ENCODE data around the gene ICAM4. TPM values are rescaled to one million over a fixed set of nuclear protein-coding genes. Genes with fewer than 3 reads are reported as not detected.
A peak's percentile ranks its signal among the peaks of the same experiment; 100 is the strongest.

Gene ICAM4
- total and polyA plus RNA-seq, 4 donors: 0.93 to 2.8 TPM; not detected in 2

DNA sequence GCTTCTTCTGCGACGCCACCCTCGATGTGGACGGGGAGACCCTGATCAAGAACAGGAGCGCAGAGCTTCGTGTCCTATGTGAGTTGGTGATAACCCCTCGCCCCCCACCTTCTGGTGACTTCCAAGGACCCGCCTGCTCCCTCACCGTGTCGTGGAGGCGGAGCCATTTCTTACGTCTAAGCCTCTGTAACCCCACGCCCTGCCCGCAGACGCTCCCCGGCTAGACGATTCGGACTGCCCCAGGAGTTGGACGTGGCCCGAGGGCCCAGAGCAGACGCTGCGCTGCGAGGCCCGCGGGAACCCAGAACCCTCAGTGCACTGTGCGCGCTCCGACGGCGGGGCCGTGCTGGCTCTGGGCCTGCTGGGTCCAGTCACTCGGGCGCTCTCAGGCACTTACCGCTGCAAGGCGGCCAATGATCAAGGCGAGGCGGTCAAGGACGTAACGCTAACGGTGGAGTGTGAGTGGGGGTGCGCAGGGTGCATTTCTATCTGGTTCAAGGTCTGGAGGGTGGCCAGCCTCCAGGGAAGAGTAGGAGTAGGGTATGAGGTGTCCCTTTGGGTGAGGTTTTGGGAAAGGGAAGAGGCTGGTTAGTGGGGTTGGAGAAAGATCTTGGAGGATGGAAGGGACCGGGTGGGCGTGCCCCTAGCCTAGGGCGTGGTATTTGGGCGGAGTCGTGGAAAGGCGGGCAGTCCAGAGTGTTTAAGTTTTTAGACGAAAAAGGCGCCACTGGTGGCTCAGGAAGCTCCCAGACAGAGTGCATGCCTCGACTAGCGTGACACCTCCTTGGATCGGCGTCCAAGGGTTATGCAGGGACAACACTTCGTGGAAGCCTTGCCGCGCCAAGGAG is 6.3 kb downstream of the ICAM4 start:
- WGBS, 2 donors: 19 to 28% methylated on average over 56 of the region's 56 CpGs
- no peaks in the 10 kb centered on the region for H3K9me3 ChIP-seq (ENCODE audit: control insufficient read depth, low read length)
- ATAC-seq (ENCODE audit: low FRiP score) (no peak), DNase-seq (no peak)
- no peaks in the 10 kb centered on the region for H3K4me1 ChIP-seq (ENCODE audit: control insufficient read depth in 1 of 2, insufficient read depth in 2 of 2, low read length in 2 of 2)
- no peaks in the 10 kb centered on the region for H3K36me3 ChIP-seq (ENCODE audit: control insufficient read depth in 1 of 2, insufficient read depth in 2 of 2, low read length in 1 of 2)
- intact Hi-C loops (cut with DNase I): no loop called here
- H3K27ac ChIP-seq (ENCODE audit: low read depth in 1 of 2, low read length in 2 of 2): no peak overlapping the region
- no peaks in the 10 kb centered on the region for H3K27me3 ChIP-seq (ENCODE audit: control insufficient read depth in 1 of 2, insufficient read depth in 2 of 2, low read length in 1 of 2)
- no peak overlapping the region for H3K4me3 ChIP-seq (ENCODE audit: low read length in 2 of 2)

DNA sequence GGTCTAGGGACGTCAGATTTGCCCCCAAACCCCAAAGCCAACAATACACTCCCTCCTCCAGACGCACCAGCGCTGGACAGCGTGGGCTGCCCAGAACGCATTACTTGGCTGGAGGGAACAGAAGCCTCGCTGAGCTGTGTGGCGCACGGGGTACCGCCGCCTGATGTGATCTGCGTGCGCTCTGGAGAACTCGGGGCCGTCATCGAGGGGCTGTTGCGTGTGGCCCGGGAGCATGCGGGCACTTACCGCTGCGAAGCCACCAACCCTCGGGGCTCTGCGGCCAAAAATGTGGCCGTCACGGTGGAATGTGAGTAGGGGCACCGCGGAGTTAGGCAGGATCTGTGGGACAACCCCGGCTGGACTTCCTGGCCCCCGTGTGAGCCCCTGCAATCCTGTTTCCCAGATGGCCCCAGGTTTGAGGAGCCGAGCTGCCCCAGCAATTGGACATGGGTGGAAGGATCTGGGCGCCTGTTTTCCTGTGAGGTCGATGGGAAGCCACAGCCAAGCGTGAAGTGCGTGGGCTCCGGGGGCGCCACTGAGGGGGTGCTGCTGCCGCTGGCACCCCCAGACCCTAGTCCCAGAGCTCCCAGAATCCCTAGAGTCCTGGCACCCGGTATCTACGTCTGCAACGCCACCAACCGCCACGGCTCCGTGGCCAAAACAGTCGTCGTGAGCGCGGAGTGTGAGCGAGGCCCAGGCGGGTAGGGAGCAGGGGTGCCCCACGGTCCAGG is 7.0 kb downstream of the ICAM4 start:
- Histone ChIP-seq H3K4me1 (ENCODE audit: control insufficient read depth in 1 of 2, insufficient read depth in 2 of 2, low read length in 2 of 2) (no peaks in the 10 kb centered on the region), H3K9me3 (ENCODE audit: control insufficient read depth, low read length) (no peaks in the 10 kb centered on the region), H3K27ac (ENCODE audit: low read depth in 1 of 2, low read length in 2 of 2) (no peak overlapping the region), H3K27me3 (ENCODE audit: control insufficient read depth in 1 of 2, insufficient read depth in 2 of 2, low read length in 1 of 2) (no peaks in the 10 kb centered on the region), H3K4me3 (ENCODE audit: low read length in 2 of 2) (no peak overlapping the region), H3K36me3 (ENCODE audit: control insufficient read depth in 1 of 2, insufficient read depth in 2 of 2, low read length in 1 of 2) (no peaks in the 10 kb centered on the region)
- no peak for DNase-seq
- intact Hi-C loops (cut with DNase I): no loop called here
- 21 to 37% methylated on average over 49 of the region's 49 CpGs for WGBS, 2 donors
- ATAC-seq (ENCODE audit: low FRiP score): no peak

DNA sequence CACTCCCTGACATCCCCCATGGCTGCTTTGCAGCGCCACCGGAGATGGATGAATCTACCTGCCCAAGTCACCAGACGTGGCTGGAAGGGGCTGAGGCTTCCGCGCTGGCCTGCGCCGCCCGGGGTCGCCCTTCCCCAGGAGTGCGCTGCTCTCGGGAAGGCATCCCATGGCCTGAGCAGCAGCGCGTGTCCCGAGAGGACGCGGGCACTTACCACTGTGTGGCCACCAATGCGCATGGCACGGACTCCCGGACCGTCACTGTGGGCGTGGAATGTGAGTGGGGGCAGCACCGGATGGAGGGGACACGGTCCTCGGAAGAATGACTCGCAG is 7.6 kb downstream of the ICAM4 start:
- intact Hi-C loops (cut with DNase I): no loop called here
- no peaks in the 10 kb centered on the region for H3K36me3 ChIP-seq (ENCODE audit: control insufficient read depth in 1 of 2, insufficient read depth in 2 of 2, low read length in 1 of 2)
- H3K27ac ChIP-seq (ENCODE audit: low read depth in 1 of 2, low read length in 2 of 2): no peak overlapping the region
- no peak overlapping the region for H3K4me3 ChIP-seq (ENCODE audit: low read length in 2 of 2)
- no peaks in the 10 kb centered on the region for H3K9me3 ChIP-seq (ENCODE audit: control insufficient read depth, low read length)
- H3K27me3 ChIP-seq (ENCODE audit: control insufficient read depth in 1 of 2, insufficient read depth in 2 of 2, low read length in 1 of 2): no peaks in the 10 kb centered on the region
- 21 to 28% methylated on average over 25 of the region's 25 CpGs for WGBS, 2 donors
- no peak for ATAC-seq (ENCODE audit: low FRiP score)
- no peaks in the 10 kb centered on the region for H3K4me1 ChIP-seq (ENCODE audit: control insufficient read depth in 1 of 2, insufficient read depth in 2 of 2, low read length in 2 of 2)
- DNase-seq: no peak

GRCh38 chr19:10295305-10295846 is 8.6 kb downstream of the ICAM4 start:
- intact Hi-C loops (cut with DNase I): no loop called here
- H3K36me3 ChIP-seq (ENCODE audit: control insufficient read depth in 1 of 2, insufficient read depth in 2 of 2, low read length in 1 of 2): no peaks in the 10 kb centered on the region
- H3K9me3 ChIP-seq (ENCODE audit: control insufficient read depth, low read length): no peaks in the 10 kb centered on the region
- H3K4me3 ChIP-seq (ENCODE audit: low read length in 2 of 2): no peak overlapping the region
- H3K4me1 ChIP-seq (ENCODE audit: control insufficient read depth in 1 of 2, insufficient read depth in 2 of 2, low read length in 2 of 2): no peaks in the 10 kb centered on the region
- H3K27me3 ChIP-seq (ENCODE audit: control insufficient read depth in 1 of 2, insufficient read depth in 2 of 2, low read length in 1 of 2): no peaks in the 10 kb centered on the region
- ATAC-seq (ENCODE audit: low FRiP score) (peak; percentile 12), DNase-seq (peak in 1 of 2 donors; percentile 65)
- 2 to 3% methylated on average over 45 to 48 of the region's 48 CpGs for WGBS, 2 donors
- H3K27ac ChIP-seq (ENCODE audit: low read depth in 1 of 2, low read length in 2 of 2): no peak overlapping the region

- intact Hi-C loops (cut with DNase I): no loop called here
- Histone ChIP-seq H3K27me3 (ENCODE audit: control insufficient read depth in 1 of 2, insufficient read depth in 2 of 2, low read length in 1 of 2) (no peaks in the 10 kb centered on the region), H3K9me3 (ENCODE audit: control insufficient read depth, low read length) (no peaks in the 10 kb centered on the region), H3K4me3 (ENCODE audit: low read length in 2 of 2) (no peak overlapping the region), H3K36me3 (ENCODE audit: control insufficient read depth in 1 of 2, insufficient read depth in 2 of 2, low read length in 1 of 2) (no peaks in the 10 kb centered on the region), H3K27ac (ENCODE audit: low read depth in 1 of 2, low read length in 2 of 2) (no peak overlapping the region), H3K4me1 (ENCODE audit: control insufficient read depth in 1 of 2, insufficient read depth in 2 of 2, low read length in 2 of 2) (no peaks in the 10 kb centered on the region)
- DNase-seq (no peak), ATAC-seq (ENCODE audit: low FRiP score) (no peak)
- WGBS, 2 donors: 4 to 5% methylated on average over 57 to 58 of the region's 58 CpGs
These were observed 9.3 kb downstream of the ICAM4 start for GRCh38 chr19:10295847-10296591.

DNA sequence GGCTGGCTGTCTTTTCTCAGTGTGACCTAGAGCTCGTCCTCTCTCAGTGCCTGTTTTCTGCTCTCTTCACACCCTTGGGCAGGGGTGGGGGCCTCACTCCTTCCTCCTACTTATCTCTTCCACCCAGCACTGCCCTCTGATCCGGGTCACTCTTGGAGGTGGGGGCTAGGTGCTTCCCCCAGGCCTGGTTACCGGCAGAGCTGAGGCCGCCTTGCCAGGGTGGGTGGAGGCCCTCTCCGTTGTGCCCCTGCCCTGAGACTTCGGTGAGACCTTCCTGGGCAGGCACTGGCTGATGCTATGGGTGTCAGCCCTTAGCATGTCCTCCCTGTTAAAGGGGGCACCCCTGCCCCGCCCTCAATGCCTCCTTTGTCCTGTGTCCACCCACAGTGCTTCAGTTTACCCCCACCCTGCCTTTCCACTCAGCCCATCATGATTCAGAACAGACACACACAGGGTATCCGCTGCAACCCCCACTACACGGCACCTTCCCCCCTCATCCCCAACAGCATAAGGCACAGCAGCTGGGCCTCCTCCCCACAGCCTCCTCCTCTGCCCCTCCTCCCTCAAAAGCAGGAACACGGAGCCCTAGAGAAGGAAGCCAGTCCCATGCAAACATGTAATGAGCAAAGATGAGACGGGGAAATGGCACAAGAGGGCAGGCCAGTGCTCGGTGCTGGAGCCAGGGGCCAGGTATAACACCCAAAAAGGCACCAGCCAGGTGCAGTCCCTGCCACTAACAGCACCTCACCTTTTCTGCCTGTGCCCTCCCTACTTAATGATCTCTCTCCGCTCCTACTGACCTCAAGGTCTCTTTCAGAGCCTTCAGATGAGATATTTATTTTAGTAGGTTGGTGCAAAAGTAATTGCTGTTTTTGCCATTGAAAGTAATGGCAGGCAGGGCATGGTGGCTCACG is 13.0 kb downstream of the ICAM4 start:
- ATAC-seq (ENCODE audit: low FRiP score) (peak; percentile 34), DNase-seq (peak in 1 of 2 donors; percentile 46)
- H3K27me3 ChIP-seq (ENCODE audit: control insufficient read depth in 1 of 2, insufficient read depth in 2 of 2, low read length in 1 of 2): no peaks in the 10 kb centered on the region
- no peak overlapping the region for H3K27ac ChIP-seq (ENCODE audit: low read depth in 1 of 2, low read length in 2 of 2)
- no peaks in the 10 kb centered on the region for H3K9me3 ChIP-seq (ENCODE audit: control insufficient read depth, low read length)
- no peaks in the 10 kb centered on the region for H3K4me1 ChIP-seq (ENCODE audit: control insufficient read depth in 1 of 2, insufficient read depth in 2 of 2, low read length in 2 of 2)
- WGBS, 2 donors: 58 to 59% methylated on average over 14 of the region's 14 CpGs
- intact Hi-C loops (cut with DNase I): no loop called here
- no peaks in the 10 kb centered on the region for H3K36me3 ChIP-seq (ENCODE audit: control insufficient read depth in 1 of 2, insufficient read depth in 2 of 2, low read length in 1 of 2)
- H3K4me3 ChIP-seq (ENCODE audit: low read length in 2 of 2): no peak overlapping the region

DNA sequence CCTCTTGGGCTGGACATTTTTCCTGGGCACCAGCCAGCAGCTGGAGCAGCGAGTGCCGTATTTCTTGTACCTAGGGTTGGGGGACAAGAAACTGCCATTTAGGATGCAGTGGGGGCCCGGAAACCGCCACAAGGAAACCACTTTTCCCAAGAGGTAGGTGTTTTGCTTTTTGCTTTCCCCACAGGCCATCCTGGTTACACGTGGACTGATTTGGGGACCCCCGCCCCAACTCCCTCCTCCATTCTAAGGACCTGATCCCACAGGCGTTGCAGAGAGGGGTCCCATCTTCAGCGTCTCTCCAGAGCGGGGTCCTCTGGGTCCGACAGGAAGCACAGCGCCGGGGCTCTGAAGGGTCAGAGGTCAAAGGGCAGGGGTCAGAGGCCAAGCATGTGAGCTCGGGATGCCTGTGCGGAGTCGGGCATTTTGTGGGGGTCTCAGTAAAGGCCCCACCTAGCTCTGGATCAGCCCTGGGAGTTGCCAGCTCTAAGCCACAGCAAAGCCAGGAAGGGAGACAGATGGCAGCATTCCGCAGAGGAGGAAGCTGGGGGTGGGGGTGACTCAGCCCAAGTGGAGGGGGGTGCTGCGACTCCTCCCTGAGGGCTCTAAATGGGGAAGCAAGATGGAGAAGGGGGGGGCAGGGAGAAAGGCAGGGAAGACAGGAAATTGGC is 18.5 kb downstream of the ICAM4 start:
- H3K4me3 ChIP-seq (ENCODE audit: low read length in 2 of 2): no peak overlapping the region
- DNase-seq: peak in 1 of 2 donors; percentile 75
- intact Hi-C loops (cut with DNase I): no loop called here
- no peaks in the 10 kb centered on the region for H3K4me1 ChIP-seq (ENCODE audit: control insufficient read depth in 1 of 2, insufficient read depth in 2 of 2, low read length in 2 of 2)
- no peaks in the 10 kb centered on the region for H3K9me3 ChIP-seq (ENCODE audit: control insufficient read depth, low read length)
- no peaks in the 10 kb centered on the region for H3K36me3 ChIP-seq (ENCODE audit: control insufficient read depth in 1 of 2, insufficient read depth in 2 of 2, low read length in 1 of 2)
- H3K27me3 ChIP-seq (ENCODE audit: control insufficient read depth in 1 of 2, insufficient read depth in 2 of 2, low read length in 1 of 2): no peaks in the 10 kb centered on the region
- 70 to 77% methylated on average over 17 of the region's 17 CpGs for WGBS, 2 donors
- no peak overlapping the region for H3K27ac ChIP-seq (ENCODE audit: low read depth in 1 of 2, low read length in 2 of 2)
- no peak for ATAC-seq (ENCODE audit: low FRiP score)
